Epithelial cell of proximal tubule (primary cell): Measurements from ENCODE around the gene HOXA9. TPM values are rescaled to one million over a fixed set of nuclear protein-coding genes. Genes with fewer than 3 reads are reported as not detected.

Experiments used
- DNase-seq: peaks from one replicate; pipeline ENCODE4 v3.0.0-alpha.2; 2011; ENCODE audit warnings: low read depth
- H3K4me3 ChIP-seq: 2 replicates; pipeline ENCODE4 v1.5.1; 2011; ENCODE audit warnings: low read depth, mild to moderate bottlenecking, low read length
- CTCF ChIP-seq: conservative IDR thresholded peaks from 2 replicates; pipeline ENCODE4 v1.5.1; 2012; ENCODE audit warnings: low read depth, mild to moderate bottlenecking, low read length
- total RNA-seq: library from RNA; depleted of rRNA; stranded (reverse); fragments of >200 nt; gene quantifications from 2 replicates; pipeline ENCODE4 v1.2.3, GENCODE V29; 2015

The HOXA9 gene
- total RNA-seq, 1 donor from 2014 or later: 104 TPM

- no peak for TF ChIP-seq CTCF
- H3K4me3 ChIP-seq: peak within 1 kb of the TSS; percentile 14
- no peak for DNase-seq
These were observed 34.8 kb upstream of the HOXA9 start, which contains the start of gene HOXA13 for GRCh38 chr7:27199849-27200760. Gene HOXA13 (minus strand): TSS chr7:27200091. CDS start chr7:27200077, 14 bp downstream.

- no peak overlapping the region for H3K4me3 ChIP-seq
- DNase-seq: no peak
- no peak for TF ChIP-seq CTCF
These were observed 33.8 kb upstream of the HOXA9 start for GRCh38 chr7:27198871-27199801.

GRCh38 chr7:27198138-27198841, 33.0 kb upstream of the HOXA9 start:
- no peak for TF ChIP-seq CTCF
- no peak overlapping the region for H3K4me3 ChIP-seq
- no peak for DNase-seq

GRCh38 chr7:27197137-27198042, 32.1 kb upstream of the HOXA9 start:
- no peak for DNase-seq
- no peak overlapping the region for H3K4me3 ChIP-seq
- no peak for TF ChIP-seq CTCF

- H3K4me3 ChIP-seq: no peak overlapping the region
- TF ChIP-seq CTCF: peak; percentile 91
- DNase-seq: no peak
These were observed 31.0 kb upstream of the HOXA9 start for GRCh38 chr7:27196287-27196767.
